Nephron (organoid): ENCODE results near the gene OCSTAMP.

Experiments used
- H3K27ac Mint-ChIP-seq, 3 experiments: 2 replicates each; pipeline ENCODE4 v1.8.0; 2020; ENCODE audit warnings: mixed read lengths in 3 of 3, mild to moderate bottlenecking in 2 of 3, moderate library complexity in 1 of 3
- H3K27me3 Mint-ChIP-seq: 2 replicates; pipeline ENCODE4 v1.8.0; 2021; ENCODE audit warnings: low read depth, mild to moderate bottlenecking, moderate library complexity, mixed read lengths
- H3K36me3 Mint-ChIP-seq: 2 replicates; pipeline ENCODE4 v1.8.0; 2020; ENCODE audit warnings: low read depth, mixed read lengths
- H3K4me1 Mint-ChIP-seq: 2 replicates; pipeline ENCODE4 v1.8.0; 2020; ENCODE audit warnings: mixed read lengths
- H3K4me3 Mint-ChIP-seq, 3 experiments: 2 replicates each; pipeline ENCODE4 v1.8.0; 2020; ENCODE audit warnings: mild to moderate bottlenecking in 3 of 3, mixed read lengths in 3 of 3, moderate library complexity in 2 of 3
- H3K9me3 Mint-ChIP-seq: 2 replicates; pipeline ENCODE4 v1.8.0; 2020; ENCODE audit warnings: mixed read lengths
- TF ChIP-seq, protein P1 (sequence below), 3 experiments: fragments of 200-600 bp; sonication (generic); IDR thresholded peaks; one replicate each; pipeline ENCODE4 v1.5.0; 2021; ENCODE audit warnings: antibody characterized with exemption in 3 of 3; ENCODE audit not compliant: unreplicated experiment in 3 of 3

The OCSTAMP gene, protein sequence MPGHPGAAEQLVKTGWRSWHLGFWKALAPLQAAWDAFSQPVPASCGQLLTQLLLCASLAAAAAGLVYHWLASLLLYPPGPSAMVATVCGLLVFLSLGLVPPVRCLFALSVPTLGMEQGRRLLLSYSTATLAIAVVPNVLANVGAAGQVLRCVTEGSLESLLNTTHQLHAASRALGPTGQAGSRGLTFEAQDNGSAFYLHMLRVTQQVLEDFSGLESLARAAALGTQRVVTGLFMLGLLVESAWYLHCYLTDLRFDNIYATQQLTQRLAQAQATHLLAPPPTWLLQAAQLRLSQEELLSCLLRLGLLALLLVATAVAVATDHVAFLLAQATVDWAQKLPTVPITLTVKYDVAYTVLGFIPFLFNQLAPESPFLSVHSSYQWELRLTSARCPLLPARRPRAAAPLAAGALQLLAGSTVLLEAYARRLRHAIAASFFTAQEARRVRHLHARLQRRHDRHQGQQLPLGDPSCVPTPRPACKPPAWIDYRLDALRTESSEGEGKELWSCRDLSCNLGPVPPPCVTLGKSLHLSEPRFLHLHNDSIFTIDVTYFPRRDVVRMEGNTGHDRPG

DNA sequence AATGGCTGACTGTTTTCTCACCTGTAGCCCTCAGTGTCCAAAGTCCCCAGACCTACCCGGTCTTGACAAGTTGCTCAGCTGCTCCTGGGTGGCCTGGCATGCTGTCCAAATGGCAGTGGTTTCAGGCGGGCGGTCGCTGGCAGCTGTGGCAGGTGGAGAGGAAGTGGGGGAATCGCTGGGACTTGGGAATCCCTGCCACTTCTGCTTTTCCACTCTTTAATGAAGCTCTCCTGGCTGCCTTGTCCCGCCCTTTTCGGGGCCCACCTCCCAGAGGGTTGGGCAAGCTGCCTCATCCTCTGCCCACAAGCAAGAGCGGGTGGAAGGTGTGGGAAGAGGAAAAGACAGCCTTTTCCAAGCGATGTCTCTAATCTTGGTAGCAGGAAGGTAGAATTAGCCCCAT is at the start of gene OCSTAMP:
OCSTAMP (minus strand) TSS at position 194 of the 400 bp plus-strand sequence; CDS start at position 100, 94 bp downstream.
- Mint-ChIP-seq H3K4me3 (no peak within 1 kb of the TSS), H3K4me1 (no peaks in the 10 kb centered on the region), H3K27me3 (peaks cover 7% of the 10 kb centered on the region), H3K27ac (no peak within 1 kb of the TSS), H3K36me3 (no peaks in the 10 kb centered on the region), H3K9me3 (no peaks in the 10 kb centered on the region)
- TF ChIP-seq, protein P1, sequence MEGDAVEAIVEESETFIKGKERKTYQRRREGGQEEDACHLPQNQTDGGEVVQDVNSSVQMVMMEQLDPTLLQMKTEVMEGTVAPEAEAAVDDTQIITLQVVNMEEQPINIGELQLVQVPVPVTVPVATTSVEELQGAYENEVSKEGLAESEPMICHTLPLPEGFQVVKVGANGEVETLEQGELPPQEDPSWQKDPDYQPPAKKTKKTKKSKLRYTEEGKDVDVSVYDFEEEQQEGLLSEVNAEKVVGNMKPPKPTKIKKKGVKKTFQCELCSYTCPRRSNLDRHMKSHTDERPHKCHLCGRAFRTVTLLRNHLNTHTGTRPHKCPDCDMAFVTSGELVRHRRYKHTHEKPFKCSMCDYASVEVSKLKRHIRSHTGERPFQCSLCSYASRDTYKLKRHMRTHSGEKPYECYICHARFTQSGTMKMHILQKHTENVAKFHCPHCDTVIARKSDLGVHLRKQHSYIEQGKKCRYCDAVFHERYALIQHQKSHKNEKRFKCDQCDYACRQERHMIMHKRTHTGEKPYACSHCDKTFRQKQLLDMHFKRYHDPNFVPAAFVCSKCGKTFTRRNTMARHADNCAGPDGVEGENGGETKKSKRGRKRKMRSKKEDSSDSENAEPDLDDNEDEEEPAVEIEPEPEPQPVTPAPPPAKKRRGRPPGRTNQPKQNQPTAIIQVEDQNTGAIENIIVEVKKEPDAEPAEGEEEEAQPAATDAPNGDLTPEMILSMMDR (IDR thresholded peaks at IDR 0.05; ENCODE audit: unreplicated experiment in 3 of 3), result no peak

DNA sequence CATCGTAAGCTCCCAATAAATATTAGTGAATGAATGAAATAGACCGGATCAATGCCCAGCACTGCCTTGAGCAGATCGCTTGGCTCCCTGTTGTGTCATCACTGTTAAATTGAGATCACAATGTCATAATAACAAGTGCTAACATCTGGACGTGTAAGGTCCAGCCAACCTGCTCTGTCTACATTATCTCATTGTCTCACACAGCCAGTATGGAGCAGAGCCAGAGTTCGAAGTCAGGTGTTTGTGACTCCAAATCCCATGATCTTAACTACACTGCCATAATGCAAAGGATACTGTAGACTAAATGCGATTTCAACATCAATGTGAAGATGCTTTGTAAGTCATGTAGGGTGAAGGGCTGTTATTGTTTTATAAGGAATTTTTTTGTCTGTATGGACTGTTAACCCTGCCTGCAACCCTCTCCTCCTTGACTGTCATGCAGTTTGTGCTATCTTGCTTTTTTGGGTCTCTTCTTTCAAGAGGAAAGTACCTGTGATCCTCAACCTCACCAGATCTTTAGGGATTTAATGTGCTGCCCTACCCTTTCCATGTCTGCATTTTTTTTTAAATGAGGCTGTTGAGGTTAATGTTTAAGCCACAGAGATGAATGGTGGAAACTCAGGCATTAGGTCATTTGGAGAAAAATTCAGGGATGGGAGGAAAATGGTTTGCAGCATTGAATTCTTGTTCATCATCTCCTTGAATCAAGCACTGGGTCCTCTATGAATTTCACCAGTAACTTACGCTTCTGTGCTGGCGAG is 49.0 kb upstream of the OCSTAMP start:
- H3K27me3 Mint-ChIP-seq, result peaks cover 3% of the 10 kb centered on the region
- H3K27ac Mint-ChIP-seq, result no peak overlapping the region
- peaks cover 4% of the 10 kb centered on the region for H3K36me3 Mint-ChIP-seq
- no peak overlapping the region for H3K4me3 Mint-ChIP-seq
- H3K4me1 Mint-ChIP-seq, result no peaks in the 10 kb centered on the region
- no peaks in the 10 kb centered on the region for H3K9me3 Mint-ChIP-seq
- TF ChIP-seq, protein P1 (IDR thresholded peaks at IDR 0.05; ENCODE audit: unreplicated experiment in 3 of 3), result no peak

DNA sequence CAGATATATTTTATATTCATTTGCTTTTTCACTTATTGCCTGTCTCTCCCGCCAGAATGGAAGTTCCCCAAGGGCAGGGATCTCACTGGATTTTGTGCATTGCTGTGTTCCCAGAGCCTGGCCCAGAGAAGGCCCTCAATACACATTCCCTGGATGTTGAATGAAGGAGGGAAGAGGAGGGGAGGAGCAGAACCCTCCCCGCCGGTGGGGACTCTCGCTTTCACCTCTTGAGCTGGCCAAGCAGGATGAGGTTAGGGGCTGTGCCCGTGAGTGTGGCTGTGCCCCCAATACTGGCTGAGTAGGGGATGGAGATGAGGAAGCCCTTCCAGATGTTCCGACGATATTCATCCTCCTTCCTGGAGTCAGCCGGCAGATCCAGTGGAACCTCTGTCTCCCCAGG is 45.5 kb upstream of the OCSTAMP start:
- Mint-ChIP-seq H3K27ac (no peak overlapping the region), H3K4me3 (no peak overlapping the region), H3K9me3 (peaks cover 4% of the 10 kb centered on the region), H3K36me3 (peaks cover 4% of the 10 kb centered on the region), H3K4me1 (no peaks in the 10 kb centered on the region), H3K27me3 (no peaks in the 10 kb centered on the region)
- TF ChIP-seq, protein P1 (IDR thresholded peaks at IDR 0.05; ENCODE audit: unreplicated experiment in 3 of 3), result no peak

DNA sequence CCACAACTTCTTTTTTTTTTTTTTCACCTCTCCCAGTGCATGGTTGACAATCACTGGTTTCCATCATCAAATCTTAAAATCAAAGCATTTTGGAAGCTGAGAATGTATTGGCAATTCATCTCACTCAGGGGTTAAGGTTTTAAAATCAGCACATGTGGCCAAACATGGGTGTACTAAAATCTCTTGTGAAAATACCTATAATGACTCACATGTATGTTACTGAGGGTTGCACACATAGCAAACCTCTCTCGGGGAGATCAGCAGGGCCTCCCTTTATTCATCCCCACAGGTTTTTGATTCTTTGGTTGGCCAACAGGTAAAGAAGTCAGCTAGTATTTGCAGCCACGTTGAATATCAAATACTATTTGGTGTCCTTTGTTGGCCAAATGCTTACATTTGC is 44.3 kb upstream of the OCSTAMP start:
- peaks cover 4% of the 10 kb centered on the region for H3K36me3 Mint-ChIP-seq
- no peaks in the 10 kb centered on the region for H3K27me3 Mint-ChIP-seq
- H3K27ac Mint-ChIP-seq, result no peak overlapping the region

DNA sequence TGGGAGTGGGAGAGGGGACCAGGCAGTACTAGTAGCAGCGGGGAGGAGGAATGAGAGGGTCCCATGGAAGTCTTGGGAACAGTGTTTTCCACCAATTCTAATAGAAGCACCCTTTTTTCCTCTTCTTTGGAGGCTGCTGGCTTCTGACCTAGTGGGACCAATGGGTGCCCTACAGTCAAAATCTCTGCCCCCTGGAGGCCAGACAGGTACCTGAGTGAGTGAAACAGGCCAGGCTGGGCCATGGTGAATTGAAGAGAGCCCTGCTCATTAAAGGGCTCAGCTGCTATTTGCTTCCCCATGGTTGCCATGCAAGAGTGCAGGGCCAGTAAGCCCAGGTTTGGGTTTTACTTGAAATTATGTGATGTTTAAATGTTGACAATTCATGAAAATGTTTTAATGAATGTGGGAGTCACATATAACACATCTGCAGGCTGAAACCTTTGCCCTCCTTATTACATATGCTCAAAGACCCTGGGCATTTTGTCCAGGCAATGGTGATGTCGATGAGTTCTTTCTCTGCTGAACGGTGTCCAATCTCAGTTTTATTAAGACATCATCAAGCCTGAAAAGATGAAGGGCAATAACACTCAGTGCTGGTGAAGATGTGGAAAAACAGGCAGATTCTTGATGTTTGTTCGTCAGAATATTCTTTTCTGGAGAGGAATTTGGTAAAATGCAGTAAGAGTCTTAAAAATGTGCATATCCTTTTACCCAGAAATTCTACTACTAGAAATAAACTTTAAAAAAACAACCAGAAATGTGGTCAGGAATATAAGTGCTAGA is 42.3 kb upstream of the OCSTAMP start:
- no peaks in the 10 kb centered on the region for H3K4me1 Mint-ChIP-seq
- no peaks in the 10 kb centered on the region for H3K27me3 Mint-ChIP-seq
- H3K36me3 Mint-ChIP-seq, result peaks cover 4% of the 10 kb centered on the region
- peaks cover 4% of the 10 kb centered on the region for H3K9me3 Mint-ChIP-seq
- H3K4me3 Mint-ChIP-seq, result no peak overlapping the region
- TF ChIP-seq, protein P1 (IDR thresholded peaks at IDR 0.05; ENCODE audit: unreplicated experiment in 3 of 3), result no peak
- H3K27ac Mint-ChIP-seq, result no peak overlapping the region

More for the DNA sequence above, 44.3 kb upstream of the OCSTAMP start:
- no peaks in the 10 kb centered on the region for H3K4me1 Mint-ChIP-seq
- TF ChIP-seq, protein P1 (IDR thresholded peaks at IDR 0.05; ENCODE audit: unreplicated experiment in 3 of 3), result no peak
- peaks cover 4% of the 10 kb centered on the region for H3K9me3 Mint-ChIP-seq
- H3K4me3 Mint-ChIP-seq, result no peak overlapping the region
